ENCODE results near the gene NAP1L1.

GRCh38 chr12:76064904-76065303, 19.6 kb downstream of the NAP1L1 start:
- no peak for TF ChIP-seq POLR2A (IDR thresholded peaks at IDR 0.05; ENCODE audit: low read depth, low read length)
- TF ChIP-seq POLR2AphosphoS5 (IDR thresholded peaks at IDR 0.05; ENCODE audit: low read depth, low read length) = no peak
- no peak for TF ChIP-seq PAX5 (IDR thresholded peaks at IDR 0.05; ENCODE audit: insufficient read depth, low read length, severe bottlenecking)
- TF ChIP-seq SPI1 (IDR thresholded peaks at IDR 0.05; ENCODE audit: low read depth, low read length) = no peak

Data from GM12891 (cell line).